Large intestine (tissue), 3 donors: ENCODE results near the gene SF3A2. TPM values are rescaled to one million over a fixed set of nuclear protein-coding genes. Genes with fewer than 3 reads are reported as not detected.

ENCODE experiments used
- DNase-seq, 2 donors: peaks; one replicate each; pipeline versions ENCODE4 v3.0.0 to v3.0.0-alpha.2; 2013
- H3K27ac ChIP-seq: one replicate; pipeline ENCODE4 v1.5.1; 2013; ENCODE audit warnings: low read length
- H3K27me3 ChIP-seq: 2 replicates; pipeline ENCODE4 v1.6.1; 2013; ENCODE audit warnings: low read length; ENCODE audit not compliant: control insufficient read depth, insufficient read depth
- H3K36me3 ChIP-seq: 2 replicates; pipeline ENCODE4 v1.6.1; 2013; ENCODE audit warnings: low read length; ENCODE audit not compliant: control insufficient read depth, insufficient read depth
- H3K4me1 ChIP-seq: one replicate; pipeline ENCODE4 v1.6.1; 2013; ENCODE audit warnings: low read length; ENCODE audit not compliant: control insufficient read depth, insufficient read depth
- H3K4me3 ChIP-seq: one replicate; pipeline ENCODE4 v1.5.1; 2013; ENCODE audit warnings: low read length
- H3K9me3 ChIP-seq: one replicate; pipeline ENCODE4 v1.6.1; 2013; ENCODE audit warnings: mild to moderate bottlenecking, low read depth, low read length, moderate library complexity; ENCODE audit not compliant: control insufficient read depth
- WGBS: methylation state at CpG from one replicate; pipeline ENCODE4 v1.1.5; 2013; ENCODE audit warnings: low lambda C conversion rate; ENCODE audit not compliant: insufficient coverage; 5-methylcytosine and 5-hydroxymethylcytosine counted together
- polyA plus RNA-seq: library from polyadenylated mRNA; unstranded; fragments of 120-200 nt; gene quantifications from one replicate; pipeline ENCODE4 v1.2.1, GENCODE V29; 2013

SF3A2 gene
- polyA plus RNA-seq, 1 donor = 75.2 TPM

DNA sequence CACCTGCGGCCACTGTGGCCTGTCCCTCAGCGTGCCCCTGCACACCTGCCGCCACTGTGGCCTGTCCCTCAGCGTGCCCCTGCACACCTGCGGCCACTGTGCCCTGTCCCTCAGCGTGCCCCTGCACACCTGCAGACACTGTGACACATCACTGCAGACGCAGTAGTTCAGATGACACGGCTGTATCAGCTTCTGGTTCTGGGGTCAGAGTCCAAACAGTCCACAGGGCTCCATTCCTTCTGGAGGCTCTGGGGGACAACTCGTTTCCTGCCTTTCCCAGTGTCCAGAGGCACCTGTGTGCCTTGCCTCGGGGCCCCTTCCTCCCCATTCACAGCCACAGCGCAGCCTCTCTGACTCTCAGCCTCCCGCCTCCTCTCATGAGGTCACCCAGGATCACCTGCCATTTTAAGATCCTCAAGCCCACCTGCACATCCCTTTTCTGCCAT is 5.5 kb downstream of the SF3A2 start:
- Histone ChIP-seq H3K4me1 (peaks cover 68% of the 10 kb centered on the region), H3K27ac (peak overlapping the region; percentile 73), H3K4me3 (no peak overlapping the region), H3K9me3 (peaks cover 2% of the 10 kb centered on the region), H3K27me3 (no peaks in the 10 kb centered on the region), H3K36me3 (peaks cover 40% of the 10 kb centered on the region)
- no CpG with 5 or more reads among the region's 12 CpGs for WGBS
- DNase-seq = peak; percentile 92 to 97

DNA sequence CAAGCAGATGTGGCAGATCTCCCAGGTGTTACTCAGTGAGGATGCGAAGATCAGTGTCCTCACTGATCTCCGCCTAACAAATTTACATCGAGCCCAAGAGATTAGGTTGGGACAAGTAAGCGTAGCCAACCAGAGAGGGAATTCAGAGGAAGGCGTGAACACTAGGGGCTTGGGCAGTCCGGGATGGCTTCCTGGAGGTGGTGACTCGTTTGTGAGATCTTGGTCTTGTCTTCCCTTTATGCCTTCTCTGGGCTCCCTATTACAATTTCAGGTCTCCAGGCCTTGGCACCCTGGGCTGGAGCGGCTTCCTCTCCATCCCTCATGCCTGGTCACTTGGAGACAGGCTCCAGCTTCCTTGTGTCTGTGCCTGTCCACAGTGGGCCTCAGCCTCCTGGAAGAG is 6.2 kb downstream of the SF3A2 start:
- H3K4me3 ChIP-seq = no peak overlapping the region
- peak overlapping the region; percentile 73 for H3K27ac ChIP-seq
- no peak for DNase-seq
- peaks cover 2% of the 10 kb centered on the region for H3K9me3 ChIP-seq
- peaks cover 47% of the 10 kb centered on the region for H3K36me3 ChIP-seq
- H3K4me1 ChIP-seq = peaks cover 62% of the 10 kb centered on the region
- 100% methylated on average over 1 of the region's 8 CpGs for whole genome bisulfite sequencing
- H3K27me3 ChIP-seq = no peaks in the 10 kb centered on the region

DNA sequence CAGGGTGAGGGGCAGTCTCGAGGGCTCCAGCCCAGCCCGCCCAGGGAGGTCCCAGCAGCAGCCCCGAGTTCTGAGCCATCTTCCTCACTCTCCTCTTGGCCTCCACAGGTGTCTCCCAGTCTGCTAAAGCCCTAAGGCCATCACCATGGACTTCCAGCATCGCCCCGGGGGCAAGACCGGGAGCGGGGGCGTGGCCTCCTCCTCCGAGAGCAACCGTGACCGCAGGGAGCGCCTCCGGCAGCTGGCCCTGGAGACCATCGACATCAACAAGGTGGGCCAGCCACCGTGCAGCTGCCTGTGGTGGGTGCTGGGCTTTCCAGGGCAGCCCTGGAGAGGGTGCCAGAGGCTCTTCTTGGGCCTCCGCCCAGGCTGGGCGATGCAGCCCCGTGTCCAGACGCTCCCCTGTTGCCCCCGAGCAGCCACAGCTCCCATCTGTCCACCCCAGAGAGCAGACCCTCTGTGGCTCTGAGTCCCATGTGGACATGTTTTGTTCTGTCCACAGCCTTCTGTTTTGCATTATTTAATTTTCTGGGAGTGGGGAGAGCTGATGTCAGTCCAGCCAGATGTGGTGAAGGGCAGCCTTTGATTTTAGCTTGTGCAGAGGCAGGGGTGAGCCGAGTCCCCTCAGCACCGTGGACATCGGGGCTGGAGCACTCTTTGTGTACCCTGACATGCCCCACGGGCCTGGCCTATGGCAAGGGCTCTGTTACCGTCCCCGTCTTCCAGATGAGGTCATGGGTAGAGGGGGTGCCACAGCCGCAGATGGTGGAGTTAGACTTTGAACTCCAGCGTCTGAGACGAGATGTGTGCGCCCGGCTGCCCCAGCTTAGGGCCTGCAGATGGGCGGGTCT is 6.9 kb downstream of the SF3A2 start:
- peaks cover 54% of the 10 kb centered on the region for H3K36me3 ChIP-seq
- no peaks in the 10 kb centered on the region for H3K27me3 ChIP-seq
- WGBS = no CpG with 5 or more reads among the region's 32 CpGs
- H3K9me3 ChIP-seq = peaks cover 2% of the 10 kb centered on the region
- DNase-seq = peak; percentile 89 to 96
- no peak overlapping the region for H3K4me3 ChIP-seq
- H3K27ac ChIP-seq = peak overlapping the region; percentile 73
- H3K4me1 ChIP-seq = peaks cover 59% of the 10 kb centered on the region

DNA sequence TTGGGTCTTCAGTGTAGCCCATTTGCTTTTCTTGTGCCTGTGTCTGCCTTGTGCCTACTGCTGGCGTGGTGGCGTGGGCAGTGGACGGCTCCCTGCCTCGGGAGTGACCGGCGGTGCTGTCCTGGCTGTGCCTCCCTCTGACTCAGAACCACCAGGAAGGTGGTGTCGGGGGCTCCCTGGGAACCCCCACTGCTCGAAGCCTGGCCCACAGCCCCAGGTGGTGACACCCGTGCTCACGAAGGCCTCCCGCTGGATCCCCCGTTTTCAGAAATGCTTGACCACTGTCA is 7.4 kb downstream of the SF3A2 start:
- Histone ChIP-seq H3K4me3 (no peak overlapping the region), H3K27me3 (no peaks in the 10 kb centered on the region), H3K4me1 (peaks cover 53% of the 10 kb centered on the region), H3K9me3 (peaks cover 2% of the 10 kb centered on the region), H3K27ac (peak overlapping the region; percentile 73), H3K36me3 (peaks cover 59% of the 10 kb centered on the region)
- DNase-seq = no peak
- WGBS = no CpG with 5 or more reads among the region's 12 CpGs

DNA sequence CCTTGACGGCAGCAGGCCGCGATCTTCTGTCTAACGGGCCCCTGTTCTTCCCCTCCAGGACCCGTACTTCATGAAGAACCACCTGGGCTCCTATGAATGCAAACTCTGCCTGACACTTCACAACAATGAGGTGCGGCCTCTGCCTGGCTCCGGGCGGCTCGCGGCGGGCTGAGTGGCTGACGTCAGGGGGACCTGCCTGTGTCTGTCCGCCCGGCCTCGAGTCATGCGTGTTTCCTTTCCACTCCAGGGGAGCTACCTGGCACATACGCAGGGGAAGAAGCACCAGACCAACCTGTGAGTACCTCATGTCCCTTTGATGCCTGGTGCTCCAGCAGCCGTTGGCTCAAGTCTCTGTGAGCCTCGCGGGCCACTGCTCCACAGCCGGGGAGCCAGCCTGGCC is 7.9 kb downstream of the SF3A2 start:
- Histone ChIP-seq H3K4me1 (peaks cover 52% of the 10 kb centered on the region), H3K27me3 (peaks cover 3% of the 10 kb centered on the region), H3K4me3 (no peak overlapping the region), H3K9me3 (peaks cover 2% of the 10 kb centered on the region), H3K27ac (peak overlapping the region; percentile 73), H3K36me3 (peaks cover 60% of the 10 kb centered on the region)
- no CpG with 5 or more reads among the region's 21 CpGs for WGBS
- DNase-seq = no peak

DNA sequence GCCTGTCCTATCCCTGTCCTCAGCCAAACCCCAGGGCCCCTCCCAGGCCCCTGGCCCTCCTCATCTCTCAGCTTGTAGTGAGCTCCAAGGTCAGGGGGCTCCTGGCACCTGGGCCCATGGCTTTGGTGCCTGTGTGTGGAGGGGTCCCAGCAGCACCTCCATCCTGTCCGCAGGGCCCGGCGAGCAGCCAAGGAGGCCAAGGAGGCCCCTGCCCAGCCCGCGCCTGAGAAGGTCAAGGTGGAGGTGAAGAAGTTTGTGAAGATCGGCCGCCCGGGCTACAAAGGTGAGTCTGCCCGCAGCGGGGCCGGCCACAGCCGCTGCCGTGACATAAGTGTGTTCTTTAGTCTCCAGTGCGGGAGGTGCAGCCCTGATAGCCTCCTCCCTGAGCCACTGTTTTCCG is 8.6 kb downstream of the SF3A2 start:
- no peak for DNase-seq
- Histone ChIP-seq H3K27ac (no peak overlapping the region), H3K36me3 (peaks cover 60% of the 10 kb centered on the region), H3K4me3 (no peak overlapping the region), H3K4me1 (peaks cover 49% of the 10 kb centered on the region), H3K27me3 (peaks cover 11% of the 10 kb centered on the region), H3K9me3 (peaks cover 3% of the 10 kb centered on the region)
- WGBS = no CpG with 5 or more reads among the region's 15 CpGs

DNA sequence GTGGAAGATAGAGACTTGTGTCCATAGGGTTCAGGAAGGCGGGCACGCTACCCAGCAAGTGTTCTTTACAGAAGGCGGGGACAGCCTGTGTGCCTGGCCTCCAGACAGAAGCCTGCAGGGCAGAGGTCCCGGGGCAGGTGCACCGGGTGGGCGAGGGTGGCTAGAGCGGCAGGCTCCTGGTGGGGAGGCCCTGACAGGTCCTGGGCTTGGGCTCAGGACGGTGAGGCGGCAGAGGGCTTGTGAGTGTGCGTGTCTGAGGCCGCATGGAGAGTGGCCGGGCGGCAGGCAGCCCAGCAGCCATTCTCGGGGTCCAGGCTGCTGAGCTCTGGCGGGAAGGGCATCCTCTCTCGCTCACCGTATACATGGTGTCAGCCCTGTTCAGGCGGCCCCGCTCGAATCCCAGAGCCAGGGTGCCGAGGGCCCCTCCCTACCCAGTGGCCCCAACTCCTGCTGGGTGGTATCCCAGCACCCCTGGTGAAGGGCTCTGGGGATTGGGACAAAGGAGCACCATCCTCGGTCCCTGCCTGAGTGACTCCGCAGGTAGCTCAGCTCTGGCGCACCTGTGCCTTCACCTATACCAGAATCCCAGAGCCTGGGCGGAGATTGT is 9.5 kb downstream of the SF3A2 start:
- H3K27me3 ChIP-seq = peaks cover 20% of the 10 kb centered on the region
- H3K27ac ChIP-seq = no peak overlapping the region
- H3K4me1 ChIP-seq = peaks cover 44% of the 10 kb centered on the region
- WGBS = no CpG with 5 or more reads among the region's 25 CpGs
- no peak for DNase-seq
- peaks cover 60% of the 10 kb centered on the region for H3K36me3 ChIP-seq
- no peak overlapping the region for H3K4me3 ChIP-seq
- H3K9me3 ChIP-seq = peaks cover 7% of the 10 kb centered on the region

DNA sequence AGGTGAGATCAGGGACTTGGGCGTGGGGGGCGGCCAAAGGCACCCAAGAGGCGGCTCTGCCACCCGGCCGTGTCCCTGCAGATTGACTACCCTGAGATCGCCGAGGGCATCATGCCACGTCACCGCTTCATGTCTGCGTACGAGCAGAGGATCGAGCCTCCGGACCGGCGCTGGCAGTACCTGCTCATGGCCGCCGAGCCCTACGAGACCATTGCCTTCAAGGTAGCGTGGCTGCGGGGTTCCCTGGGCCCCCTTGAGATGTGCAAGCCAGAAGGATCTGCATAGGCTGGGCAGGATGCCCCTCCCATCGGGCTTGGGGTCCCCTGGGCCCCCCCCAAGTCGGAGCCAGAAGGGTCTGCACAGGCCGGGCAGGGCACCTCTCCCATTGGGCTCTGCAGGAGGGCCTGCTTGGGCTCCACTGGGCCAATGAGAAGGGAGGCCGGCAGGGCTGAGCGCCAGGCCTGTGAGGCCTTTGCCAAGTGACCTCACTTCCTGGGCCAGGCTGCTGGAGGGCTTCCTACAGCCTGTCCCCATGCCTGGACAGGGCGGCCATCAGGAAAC is 10.3 kb downstream of the SF3A2 start:
- no peak for DNase-seq
- WGBS = no CpG with 5 or more reads among the region's 26 CpGs
- Histone ChIP-seq H3K27ac (no peak overlapping the region), H3K27me3 (peaks cover 26% of the 10 kb centered on the region), H3K4me1 (peaks cover 40% of the 10 kb centered on the region), H3K36me3 (peaks cover 60% of the 10 kb centered on the region), H3K4me3 (no peak overlapping the region), H3K9me3 (peaks cover 10% of the 10 kb centered on the region)

DNA sequence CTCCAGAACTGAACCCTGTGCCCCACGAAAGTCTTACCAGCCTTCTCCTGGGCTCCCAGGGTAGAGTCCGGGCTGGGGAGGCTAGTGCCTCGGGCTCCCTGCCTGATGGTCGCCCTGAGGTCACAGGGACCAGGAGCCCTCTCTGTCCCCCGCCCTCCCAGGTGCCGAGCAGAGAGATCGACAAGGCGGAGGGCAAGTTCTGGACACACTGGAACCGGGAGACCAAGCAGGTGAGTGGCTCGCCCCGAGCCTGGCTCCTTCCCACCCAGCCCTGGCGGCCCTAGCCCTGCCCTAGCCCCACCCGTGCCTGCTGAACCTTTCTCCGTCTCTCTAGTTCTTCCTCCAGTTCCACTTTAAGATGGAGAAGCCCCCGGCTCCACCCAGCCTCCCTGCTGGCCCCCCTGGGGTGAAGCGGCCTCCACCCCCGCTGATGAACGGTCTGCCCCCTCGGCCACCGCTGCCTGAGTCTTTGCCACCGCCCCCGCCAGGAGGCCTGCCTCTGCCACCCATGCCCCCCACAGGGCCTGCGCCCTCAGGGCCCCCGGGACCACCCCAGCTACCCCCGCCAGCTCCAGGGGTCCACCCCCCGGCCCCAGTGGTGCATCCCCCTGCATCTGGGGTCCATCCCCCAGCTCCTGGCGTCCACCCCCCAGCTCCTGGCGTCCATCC is 10.9 kb downstream of the SF3A2 start:
- no peak overlapping the region for H3K27ac ChIP-seq
- peaks cover 60% of the 10 kb centered on the region for H3K36me3 ChIP-seq
- no peak overlapping the region for H3K4me3 ChIP-seq
- H3K27me3 ChIP-seq = peaks cover 33% of the 10 kb centered on the region
- WGBS = no CpG with 5 or more reads among the region's 28 CpGs
- DNase-seq = no peak
- H3K4me1 ChIP-seq = peaks cover 40% of the 10 kb centered on the region
- H3K9me3 ChIP-seq = peaks cover 17% of the 10 kb centered on the region
